Mesothelial cell of epicardium (in vitro differentiated cells): ENCODE measurements around the gene DACH1. TPM values are rescaled to one million over a fixed set of nuclear protein-coding genes. Genes with fewer than 3 reads are reported as not detected.

Experiments used
- DNase-seq, 2 experiments: peaks; one replicate each; pipeline ENCODE4 v3.0.0; 2021; ENCODE audit warnings: low spot score in 2 of 2; ENCODE audit not compliant: unreplicated experiment in 2 of 2
- H3K27ac Mint-ChIP-seq: 2 replicates; pipeline ENCODE4 v1.8.0; 2021; ENCODE audit warnings: mixed read lengths
- H3K27me3 Mint-ChIP-seq: 2 replicates; pipeline ENCODE4 v1.8.0; 2021; ENCODE audit warnings: low read depth, mixed read lengths
- H3K36me3 Mint-ChIP-seq: 2 replicates; pipeline ENCODE4 v1.8.0; 2021; ENCODE audit warnings: mixed read lengths
- H3K4me1 Mint-ChIP-seq: 2 replicates; pipeline ENCODE4 v1.8.0; 2021; ENCODE audit warnings: mixed read lengths
- H3K4me3 Mint-ChIP-seq: 2 replicates; pipeline ENCODE4 v1.8.0; 2021; ENCODE audit warnings: mild to moderate bottlenecking, moderate library complexity, mixed read lengths
- H3K9me3 Mint-ChIP-seq: 2 replicates; pipeline ENCODE4 v1.8.0; 2021; ENCODE audit warnings: mixed read lengths
- total RNA-seq: library from RNA; stranded (reverse); gene quantifications from 3 replicates; pipeline ENCODE4 v1.2.1, GENCODE V29; 2021
- TF ChIP-seq, protein P1 (sequence below): fragments of 200-600 bp; sonication (generic); IDR thresholded peaks from one replicate; pipeline ENCODE4 v1.5.0; 2021; ENCODE audit warnings: antibody characterized with exemption; ENCODE audit not compliant: unreplicated experiment

Gene DACH1
- total RNA-seq, 1 donor from 2014 or later: 69.0 TPM

DNA sequence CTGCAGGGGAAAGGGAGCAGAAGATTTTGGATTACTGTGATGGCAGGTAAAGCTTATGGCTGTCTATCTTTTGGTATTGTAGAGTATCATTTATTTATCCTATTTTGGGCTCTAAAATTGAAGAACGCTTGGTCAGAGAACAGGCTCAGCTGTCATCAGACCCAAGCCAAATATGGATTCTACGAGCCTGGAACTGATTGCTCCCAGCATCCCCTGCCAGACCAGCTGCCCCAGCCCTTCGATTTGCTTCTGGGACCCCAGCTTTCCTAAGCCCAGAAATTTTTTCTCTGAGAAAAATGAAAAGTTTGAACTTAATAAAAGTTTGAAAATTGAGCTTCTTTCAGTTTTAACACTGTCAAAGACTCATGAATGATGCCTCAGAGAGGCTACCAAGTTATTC is 472.8 kb downstream of the DACH1 start:
- H3K27ac Mint-ChIP-seq: no peak overlapping the region
- TF ChIP-seq, protein P1, sequence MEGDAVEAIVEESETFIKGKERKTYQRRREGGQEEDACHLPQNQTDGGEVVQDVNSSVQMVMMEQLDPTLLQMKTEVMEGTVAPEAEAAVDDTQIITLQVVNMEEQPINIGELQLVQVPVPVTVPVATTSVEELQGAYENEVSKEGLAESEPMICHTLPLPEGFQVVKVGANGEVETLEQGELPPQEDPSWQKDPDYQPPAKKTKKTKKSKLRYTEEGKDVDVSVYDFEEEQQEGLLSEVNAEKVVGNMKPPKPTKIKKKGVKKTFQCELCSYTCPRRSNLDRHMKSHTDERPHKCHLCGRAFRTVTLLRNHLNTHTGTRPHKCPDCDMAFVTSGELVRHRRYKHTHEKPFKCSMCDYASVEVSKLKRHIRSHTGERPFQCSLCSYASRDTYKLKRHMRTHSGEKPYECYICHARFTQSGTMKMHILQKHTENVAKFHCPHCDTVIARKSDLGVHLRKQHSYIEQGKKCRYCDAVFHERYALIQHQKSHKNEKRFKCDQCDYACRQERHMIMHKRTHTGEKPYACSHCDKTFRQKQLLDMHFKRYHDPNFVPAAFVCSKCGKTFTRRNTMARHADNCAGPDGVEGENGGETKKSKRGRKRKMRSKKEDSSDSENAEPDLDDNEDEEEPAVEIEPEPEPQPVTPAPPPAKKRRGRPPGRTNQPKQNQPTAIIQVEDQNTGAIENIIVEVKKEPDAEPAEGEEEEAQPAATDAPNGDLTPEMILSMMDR: no peak
- no peak for DNase-seq
- H3K36me3 Mint-ChIP-seq: peaks cover 7% of the 10 kb centered on the region
- peaks cover 7% of the 10 kb centered on the region for H3K4me1 Mint-ChIP-seq
- no peak overlapping the region for H3K4me3 Mint-ChIP-seq
- H3K27me3 Mint-ChIP-seq: no peaks in the 10 kb centered on the region
- peaks cover 20% of the 10 kb centered on the region for H3K9me3 Mint-ChIP-seq
